Activated CD4-positive, alpha-beta T cell treated with anti-CD3 and anti-CD28 coated beads, Interleukin-2, amount 10 ng/mL, durations not matched to agents 7 days and 5 days (primary cell): ENCODE results near the gene ASTN1. TPM values are rescaled to one million over a fixed set of nuclear protein-coding genes. Genes with fewer than 3 reads are reported as not detected.

Experiments used
- CTCF ChIA-PET: fragments of 350-600 bp; sonication (Branson Sonifier 250); formaldehyde crosslinking; loops from one replicate; lab custom pipeline; 2021; ENCODE audit warnings: antibody characterized with exemption; lab: Charles Lee
- POLR2A ChIA-PET: fragments of 350-600 bp; sonication (Branson Sonifier 250); formaldehyde crosslinking; loops from one replicate; lab custom pipeline; 2021; ENCODE audit warnings: antibody characterized with exemption; lab: Charles Lee
- DNase-seq: peaks from one replicate; pipeline ENCODE4 v3.0.0-alpha.2; 2020
- H3K27ac Mint-ChIP-seq: one replicate; pipeline ENCODE4 v1.8.0; 2021; ENCODE audit warnings: mild to moderate bottlenecking, moderate library complexity, mixed read lengths
- H3K27me3 Mint-ChIP-seq: one replicate; pipeline ENCODE4 v1.8.0; 2021; ENCODE audit warnings: mixed read lengths
- H3K36me3 Mint-ChIP-seq: one replicate; pipeline ENCODE4 v1.8.0; 2021; ENCODE audit warnings: low read depth, mixed read lengths
- H3K4me1 Mint-ChIP-seq: one replicate; pipeline ENCODE4 v1.8.0; 2021; ENCODE audit warnings: mixed read lengths
- H3K4me3 Mint-ChIP-seq: one replicate; pipeline ENCODE4 v1.8.0; 2021; ENCODE audit warnings: mild to moderate bottlenecking, moderate library complexity, mixed read lengths
- H3K9me3 Mint-ChIP-seq: one replicate; pipeline ENCODE4 v1.8.0; 2021; ENCODE audit warnings: mixed read lengths
- total RNA-seq, 2 experiments: library from RNA; stranded (reverse); gene quantifications; one replicate each; pipeline ENCODE4 v1.2.3, GENCODE V29; 2021

Gene ASTN1
- total RNA-seq, 2 experiments from 2014 or later = not detected

DNA sequence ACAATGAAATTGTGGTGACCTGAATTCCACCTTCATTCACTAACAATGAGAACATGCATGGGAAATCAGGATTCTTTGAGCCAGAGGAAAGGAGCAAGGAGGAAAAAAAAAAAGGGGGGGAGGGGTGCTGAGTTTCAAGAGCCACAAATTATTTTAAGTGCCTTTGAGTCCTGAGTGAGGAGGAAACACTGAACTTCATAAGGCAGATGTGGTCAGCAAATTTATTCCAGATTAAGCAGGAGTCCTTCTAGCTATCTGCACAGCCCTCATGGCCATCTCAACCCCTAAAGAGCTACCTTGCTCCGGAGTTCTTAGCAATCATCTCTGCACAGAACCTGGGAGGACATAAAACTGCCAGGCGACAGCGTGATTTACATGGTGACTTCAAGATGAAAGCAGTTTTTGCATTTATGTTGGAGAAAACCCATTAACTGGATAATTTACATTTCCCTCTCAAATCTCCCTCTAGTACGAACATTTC, 21.7 kb downstream of the ASTN1 start:
- Mint-ChIP-seq H3K9me3 (peaks cover 2% of the 10 kb centered on the region), H3K27me3 (no peaks in the 10 kb centered on the region), H3K4me3 (no peak overlapping the region), H3K36me3 (no peaks in the 10 kb centered on the region), H3K4me1 (no peaks in the 10 kb centered on the region), H3K27ac (no peak overlapping the region)
- ChIA-PET POLR2A (no interaction called here), CTCF (no interaction called here)
- DNase-seq = no peak

DNA sequence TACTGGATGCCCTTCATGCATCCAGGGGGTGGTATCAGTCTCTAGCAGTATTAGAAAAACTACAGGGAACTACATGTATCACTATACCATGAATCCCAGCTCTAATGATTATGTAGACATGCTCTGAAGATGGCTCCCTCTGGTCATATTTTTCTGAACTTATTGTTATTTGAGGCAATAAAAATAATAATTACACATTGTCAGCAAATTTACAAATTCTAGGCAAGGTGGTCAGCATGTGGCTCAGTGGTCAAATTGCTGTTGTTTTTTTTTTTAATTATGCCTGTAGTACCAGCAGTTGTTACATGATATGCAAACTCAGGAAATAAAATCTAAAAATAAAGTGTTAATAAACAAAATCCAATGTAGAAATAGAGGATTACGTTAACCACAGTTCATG, 22.5 kb downstream of the ASTN1 start:
- no peaks in the 10 kb centered on the region for H3K36me3 Mint-ChIP-seq
- POLR2A ChIA-PET = no interaction called here
- CTCF ChIA-PET = no interaction called here
- H3K4me3 Mint-ChIP-seq = no peak overlapping the region
- no peak overlapping the region for H3K27ac Mint-ChIP-seq
- no peaks in the 10 kb centered on the region for H3K4me1 Mint-ChIP-seq
- H3K9me3 Mint-ChIP-seq = peaks cover 2% of the 10 kb centered on the region
- no peak for DNase-seq
- H3K27me3 Mint-ChIP-seq = no peaks in the 10 kb centered on the region

DNA sequence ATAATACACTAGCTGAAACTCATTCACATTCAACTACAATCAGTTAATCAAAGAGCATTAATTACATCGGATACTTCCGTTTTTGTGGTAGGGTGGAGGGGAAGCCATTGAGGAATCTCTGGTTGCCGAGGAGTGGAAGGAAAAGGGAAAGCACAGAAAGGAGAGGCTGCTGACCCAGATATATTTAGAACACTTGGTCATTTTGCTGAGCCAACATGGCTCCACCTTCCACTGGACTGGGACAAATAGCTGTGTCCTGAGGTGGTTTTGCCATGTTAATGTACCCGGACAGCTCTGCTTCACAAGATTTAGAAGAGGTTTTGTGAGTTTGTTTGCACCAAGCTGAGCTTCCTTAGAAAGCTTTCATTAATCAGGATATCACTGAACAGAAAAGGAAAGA, 26.2 kb downstream of the ASTN1 start:
- Mint-ChIP-seq H3K4me3 (no peak overlapping the region), H3K27ac (no peak overlapping the region), H3K4me1 (no peaks in the 10 kb centered on the region), H3K27me3 (no peaks in the 10 kb centered on the region), H3K9me3 (peaks cover 2% of the 10 kb centered on the region), H3K36me3 (no peaks in the 10 kb centered on the region)
- no peak for DNase-seq
- ChIA-PET CTCF (no interaction called here), POLR2A (no interaction called here)

DNA sequence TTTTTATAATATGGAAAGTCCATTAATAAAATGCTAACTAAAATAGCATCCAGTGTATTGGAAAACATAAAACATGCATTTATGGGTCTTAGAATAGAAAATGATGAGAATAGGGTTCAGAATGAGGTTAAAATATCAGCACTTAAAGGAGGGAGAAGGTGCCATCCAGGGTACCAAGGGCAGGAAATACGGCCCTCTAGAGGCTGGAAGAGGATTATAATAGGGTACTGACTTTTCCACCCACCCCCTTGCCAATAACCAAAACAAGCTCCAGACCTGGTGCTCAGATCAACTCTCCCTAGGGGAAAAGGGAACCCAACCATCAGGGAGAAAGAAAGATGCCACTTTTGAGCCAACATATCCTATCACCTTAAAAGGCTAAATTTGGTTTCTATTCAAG, 26.7 kb downstream of the ASTN1 start:
- Mint-ChIP-seq H3K27ac (no peak overlapping the region), H3K27me3 (no peaks in the 10 kb centered on the region), H3K4me3 (no peak overlapping the region), H3K4me1 (no peaks in the 10 kb centered on the region), H3K36me3 (no peaks in the 10 kb centered on the region), H3K9me3 (no peaks in the 10 kb centered on the region)
- CTCF ChIA-PET = no interaction called here
- no peak for DNase-seq
- POLR2A ChIA-PET = no interaction called here

DNA sequence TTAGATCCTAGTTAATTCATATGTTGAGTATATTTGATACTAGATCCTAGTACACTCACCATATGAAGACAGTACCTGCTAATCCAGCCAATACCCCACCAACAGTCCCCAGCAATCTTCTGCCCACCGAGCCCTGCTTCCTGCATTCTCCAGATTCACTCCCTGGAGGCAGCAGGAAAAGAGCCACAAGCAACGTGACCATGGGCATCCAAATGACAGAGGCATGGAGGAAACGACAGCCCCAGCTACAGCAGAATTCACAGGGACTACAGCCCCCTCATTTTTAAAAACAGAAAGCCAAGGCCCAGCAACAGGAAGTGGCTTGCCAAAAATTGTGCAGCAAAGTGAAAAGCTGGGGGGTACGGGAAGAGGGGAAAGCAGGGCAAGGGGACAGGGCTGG, 29.3 kb downstream of the ASTN1 start:
- H3K4me1 Mint-ChIP-seq = no peaks in the 10 kb centered on the region
- H3K4me3 Mint-ChIP-seq = no peak overlapping the region
- DNase-seq = no peak
- no peaks in the 10 kb centered on the region for H3K36me3 Mint-ChIP-seq
- ChIA-PET POLR2A (no interaction called here), CTCF (no interaction called here)
- H3K27ac Mint-ChIP-seq = no peak overlapping the region
- no peaks in the 10 kb centered on the region for H3K9me3 Mint-ChIP-seq
- H3K27me3 Mint-ChIP-seq = no peaks in the 10 kb centered on the region

DNA sequence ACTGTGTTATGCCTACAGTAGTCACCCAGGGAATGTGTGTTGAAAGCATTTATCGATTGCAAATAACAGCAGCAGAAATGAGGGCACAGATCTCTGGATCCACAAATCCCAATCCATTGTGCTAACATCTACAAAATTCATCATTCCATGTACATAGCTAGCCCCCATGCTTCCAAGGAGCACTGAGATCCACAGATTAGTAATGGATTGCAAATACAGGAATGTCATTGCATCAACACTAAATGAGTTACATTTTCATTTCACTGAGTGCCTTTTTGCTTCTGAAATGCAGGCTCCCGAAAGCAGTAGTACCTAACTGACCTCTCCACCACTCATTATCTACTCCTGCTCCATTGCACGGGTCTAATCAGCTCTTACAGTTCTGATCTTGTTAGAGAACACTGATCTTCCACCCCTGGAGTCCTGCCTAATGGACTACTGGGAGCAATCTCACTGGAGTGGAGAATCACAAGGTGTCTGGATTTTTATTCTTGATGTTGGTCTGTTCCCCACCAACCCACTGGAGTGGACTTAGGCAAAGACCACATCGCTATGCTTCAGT, 30.5 kb downstream of the ASTN1 start:
- ChIA-PET CTCF (no interaction called here), POLR2A (no interaction called here)
- Mint-ChIP-seq H3K27ac (no peak overlapping the region), H3K4me3 (no peak overlapping the region), H3K9me3 (no peaks in the 10 kb centered on the region), H3K36me3 (no peaks in the 10 kb centered on the region), H3K4me1 (no peaks in the 10 kb centered on the region), H3K27me3 (no peaks in the 10 kb centered on the region)
- DNase-seq = no peak

DNA sequence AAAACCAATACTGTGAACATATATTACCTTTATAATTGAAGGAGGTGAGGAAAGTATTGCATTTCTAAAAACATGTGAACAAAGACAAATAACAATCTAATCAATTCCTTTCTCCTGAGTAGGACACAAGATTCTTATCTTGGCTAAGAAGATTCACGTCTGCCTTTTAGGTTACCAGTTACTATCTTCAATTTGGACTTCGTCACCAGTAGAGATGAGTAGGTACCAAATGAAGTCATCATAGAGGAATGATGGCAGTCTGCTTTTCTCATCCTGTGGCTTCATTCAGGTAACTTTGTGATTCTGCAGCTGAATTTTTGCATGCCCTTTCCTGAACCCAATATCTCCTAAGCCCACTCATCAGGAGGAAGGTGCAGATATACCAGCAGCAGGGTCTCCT, 32.4 kb downstream of the ASTN1 start:
- H3K9me3 Mint-ChIP-seq = no peaks in the 10 kb centered on the region
- H3K4me3 Mint-ChIP-seq = no peak overlapping the region
- DNase-seq = no peak
- CTCF ChIA-PET = no interaction called here
- H3K4me1 Mint-ChIP-seq = no peaks in the 10 kb centered on the region
- no peaks in the 10 kb centered on the region for H3K36me3 Mint-ChIP-seq
- no peak overlapping the region for H3K27ac Mint-ChIP-seq
- POLR2A ChIA-PET = no interaction called here
- H3K27me3 Mint-ChIP-seq = no peaks in the 10 kb centered on the region

DNA sequence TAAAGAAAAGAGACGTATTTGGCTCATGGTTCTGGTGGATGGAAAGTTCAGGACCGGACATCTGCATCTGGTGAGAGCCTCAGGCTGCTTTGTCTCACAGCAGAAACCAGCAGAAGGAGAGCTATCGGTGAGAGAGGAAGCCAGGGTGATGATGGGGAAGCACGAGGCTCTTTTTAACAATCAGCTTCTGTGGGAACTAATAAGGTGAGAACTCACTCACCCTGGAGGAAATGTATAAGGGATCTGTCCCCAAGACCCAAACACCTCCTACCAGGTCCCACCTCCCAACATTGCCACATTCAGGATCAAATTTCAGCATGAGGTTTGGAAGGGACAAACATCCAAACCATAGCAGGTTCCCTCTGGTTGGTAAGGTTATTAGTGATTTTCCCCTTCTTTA, 32.8 kb downstream of the ASTN1 start:
- H3K4me3 Mint-ChIP-seq = no peak overlapping the region
- no peaks in the 10 kb centered on the region for H3K36me3 Mint-ChIP-seq
- no peaks in the 10 kb centered on the region for H3K27me3 Mint-ChIP-seq
- no peak for DNase-seq
- H3K27ac Mint-ChIP-seq = no peak overlapping the region
- no peaks in the 10 kb centered on the region for H3K4me1 Mint-ChIP-seq
- H3K9me3 Mint-ChIP-seq = no peaks in the 10 kb centered on the region
- CTCF ChIA-PET = no interaction called here
- POLR2A ChIA-PET = no interaction called here

DNA sequence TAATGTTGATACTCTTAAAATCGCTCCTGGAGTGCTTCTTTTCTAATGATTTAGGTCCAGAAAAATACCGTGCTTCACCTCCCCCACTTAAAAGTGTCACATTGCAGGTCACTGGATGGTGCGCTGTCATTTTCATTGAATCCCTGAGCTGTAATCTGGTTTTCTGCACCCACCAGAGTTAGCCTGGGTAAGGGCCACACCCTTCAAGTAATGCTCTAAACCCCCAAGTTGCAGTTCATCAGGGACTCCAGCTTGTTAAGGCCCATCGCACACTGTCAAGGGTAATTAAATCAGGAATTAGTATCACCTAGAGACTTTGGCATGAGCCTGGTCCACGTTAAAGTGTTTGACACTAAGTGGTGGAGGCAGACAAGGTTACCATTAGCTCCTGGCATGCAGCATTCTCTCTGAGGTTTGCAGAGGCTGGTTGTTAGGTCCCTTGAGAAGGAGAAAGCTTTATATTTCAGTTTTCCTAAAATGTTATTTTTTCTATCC, 34.0 kb downstream of the ASTN1 start:
- H3K36me3 Mint-ChIP-seq = no peaks in the 10 kb centered on the region
- H3K27me3 Mint-ChIP-seq = no peaks in the 10 kb centered on the region
- no peak overlapping the region for H3K4me3 Mint-ChIP-seq
- ChIA-PET CTCF (no interaction called here), POLR2A (no interaction called here)
- H3K9me3 Mint-ChIP-seq = no peaks in the 10 kb centered on the region
- no peak for DNase-seq
- no peaks in the 10 kb centered on the region for H3K4me1 Mint-ChIP-seq
- H3K27ac Mint-ChIP-seq = no peak overlapping the region

DNA sequence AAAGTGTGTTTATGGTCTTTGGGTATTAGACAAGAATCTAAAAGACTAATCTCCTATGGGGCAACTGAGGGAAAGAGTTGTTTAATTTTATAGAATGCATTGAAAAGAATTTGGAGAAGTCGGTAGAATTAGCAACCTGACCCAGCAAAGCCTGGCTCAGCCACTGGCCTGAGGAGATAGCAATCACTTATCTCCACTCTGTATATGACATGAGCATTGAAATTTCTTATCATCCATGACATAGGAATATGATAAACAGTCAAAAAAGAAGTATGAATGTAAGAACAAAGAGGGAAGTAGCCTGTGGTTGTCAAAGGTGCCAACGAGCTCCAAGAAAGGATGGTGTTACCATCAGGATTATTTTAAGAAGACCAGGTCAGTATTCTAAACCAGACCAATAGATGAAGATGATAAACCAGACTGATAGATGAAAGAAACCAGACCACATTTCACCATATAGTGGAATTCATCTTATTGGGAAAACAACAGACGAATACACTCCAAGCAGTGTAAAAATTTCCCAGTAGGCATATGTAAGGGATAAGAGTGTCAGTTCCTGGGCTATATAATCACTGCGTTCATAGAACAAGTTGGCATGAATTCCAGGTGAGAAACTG, 35.7 kb downstream of the ASTN1 start:
- H3K27me3 Mint-ChIP-seq = no peaks in the 10 kb centered on the region
- no peak overlapping the region for H3K4me3 Mint-ChIP-seq
- POLR2A ChIA-PET = no interaction called here
- no peaks in the 10 kb centered on the region for H3K4me1 Mint-ChIP-seq
- no peaks in the 10 kb centered on the region for H3K9me3 Mint-ChIP-seq
- no peak for DNase-seq
- CTCF ChIA-PET = no interaction called here
- H3K36me3 Mint-ChIP-seq = no peaks in the 10 kb centered on the region
- no peak overlapping the region for H3K27ac Mint-ChIP-seq

DNA sequence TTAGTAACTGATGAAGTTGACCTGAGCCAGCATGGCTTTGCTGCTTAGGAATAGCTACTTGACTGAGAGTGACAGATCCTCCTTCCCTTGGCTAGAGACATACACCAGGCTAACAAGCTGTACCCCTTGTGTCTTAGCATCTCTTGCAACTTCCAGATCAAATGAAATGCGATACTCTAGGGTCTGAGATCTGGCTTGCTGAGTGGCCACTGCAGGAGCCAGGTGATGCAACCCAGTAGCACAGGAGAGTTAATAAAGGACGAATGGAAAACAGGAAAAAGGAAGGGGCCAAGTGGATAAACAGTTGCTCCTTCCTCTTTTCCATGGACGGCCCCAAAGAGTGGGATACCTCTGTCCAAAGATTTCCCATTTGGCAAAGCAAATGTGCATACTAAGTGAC, 38.2 kb downstream of the ASTN1 start:
- ChIA-PET CTCF (no interaction called here), POLR2A (no interaction called here)
- Mint-ChIP-seq H3K36me3 (no peaks in the 10 kb centered on the region), H3K4me3 (no peak overlapping the region), H3K27me3 (no peaks in the 10 kb centered on the region), H3K9me3 (no peaks in the 10 kb centered on the region), H3K4me1 (no peaks in the 10 kb centered on the region), H3K27ac (no peak overlapping the region)
- DNase-seq = no peak

DNA sequence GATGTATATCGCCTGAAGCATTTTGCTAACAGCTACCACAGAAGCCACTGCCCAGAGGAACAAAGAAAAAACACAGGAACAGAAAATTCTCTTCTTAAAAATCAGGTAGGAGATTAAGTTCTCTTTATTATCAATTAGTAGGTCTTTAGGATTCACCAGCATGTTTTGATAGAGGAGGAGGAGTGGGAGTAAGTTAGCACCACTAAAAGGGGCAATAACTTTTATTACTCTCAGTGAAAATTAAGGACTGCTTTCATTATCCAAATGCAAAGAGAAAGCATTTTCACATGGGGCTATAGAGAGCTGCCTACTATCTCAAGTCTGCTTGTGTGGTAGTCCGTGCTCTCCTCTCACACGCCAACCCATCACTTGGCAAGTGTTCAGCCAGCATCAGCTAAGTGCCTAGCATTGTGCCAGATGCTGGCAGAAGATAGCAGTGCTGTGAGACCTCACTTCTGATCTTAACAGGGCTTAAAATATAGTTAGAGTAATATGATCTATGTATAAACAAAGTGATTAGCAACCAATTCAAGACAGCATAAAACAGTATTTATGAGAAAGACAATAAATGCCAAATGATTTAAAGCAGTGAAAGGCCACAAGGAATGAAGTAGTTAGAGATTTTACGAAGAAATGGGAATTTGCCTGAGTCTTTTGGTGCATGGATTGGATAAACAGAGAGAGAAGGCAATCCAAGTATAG, 39.8 kb downstream of the ASTN1 start:
- H3K4me1 Mint-ChIP-seq = no peaks in the 10 kb centered on the region
- ChIA-PET CTCF (no interaction called here), POLR2A (no interaction called here)
- H3K27ac Mint-ChIP-seq = no peak overlapping the region
- no peak overlapping the region for H3K4me3 Mint-ChIP-seq
- no peaks in the 10 kb centered on the region for H3K36me3 Mint-ChIP-seq
- H3K9me3 Mint-ChIP-seq = no peaks in the 10 kb centered on the region
- no peak for DNase-seq
- H3K27me3 Mint-ChIP-seq = no peaks in the 10 kb centered on the region

DNA sequence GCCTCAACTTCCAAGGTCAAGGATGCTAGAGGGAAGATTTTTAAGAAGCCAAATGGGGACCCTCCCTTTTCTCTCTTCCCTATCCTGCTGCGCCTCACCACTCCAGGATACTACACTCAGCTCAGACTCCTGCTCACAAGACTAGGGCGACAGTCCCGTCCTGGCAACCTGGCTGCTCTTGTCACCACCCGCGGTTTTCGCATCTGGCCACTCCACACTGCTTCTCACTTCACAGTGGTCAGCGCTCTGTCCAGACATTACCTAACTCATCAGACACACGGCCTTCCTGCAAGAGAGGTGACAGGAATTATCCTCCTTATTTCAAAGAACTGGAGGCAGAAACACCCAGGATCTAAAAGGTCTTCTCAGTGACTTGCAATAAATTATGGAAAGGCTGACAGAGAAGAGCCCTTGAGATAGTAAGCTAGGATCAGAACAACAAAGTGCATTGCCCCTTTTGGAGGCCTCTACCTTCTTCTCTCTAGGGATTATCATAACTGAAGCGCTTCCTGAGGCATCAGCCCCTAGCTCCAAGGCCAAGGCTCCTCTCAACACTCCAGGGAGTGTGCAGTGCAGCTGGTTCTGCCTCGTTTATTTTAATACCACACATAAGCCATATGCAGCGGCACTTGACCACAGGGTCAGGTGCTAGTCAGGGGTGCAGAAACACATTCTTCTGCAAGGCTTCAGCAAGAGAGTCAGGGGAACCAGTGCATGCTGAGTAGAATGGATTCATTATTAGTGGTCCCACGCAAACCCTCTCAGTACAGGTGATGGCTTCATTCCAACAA, 41.9 kb downstream of the ASTN1 start:
- Mint-ChIP-seq H3K4me3 (no peak overlapping the region), H3K27ac (no peak overlapping the region), H3K27me3 (no peaks in the 10 kb centered on the region), H3K4me1 (no peaks in the 10 kb centered on the region), H3K9me3 (no peaks in the 10 kb centered on the region), H3K36me3 (no peaks in the 10 kb centered on the region)
- ChIA-PET CTCF (no interaction called here), POLR2A (no interaction called here)
- no peak for DNase-seq
